SHP77 (cell line): Measurements from ENCODE around the gene ATP11C.
"Not testable (repeated sequence)": the region's sequence is repeated elsewhere in the genome, so short reads cannot be mapped to it uniquely, and the experiment has no call there.

Experiments used
- DNase-seq, 2 experiments: peaks; one replicate each; lab custom pipeline; 2025; lab: John Stamatoyannopoulos, UW

ATP11C gene

GRCh38 chrX:139720979-139721378, 211.9 kb downstream of the ATP11C start:
- no peak for DNase-seq

- no peak for DNase-seq
These were observed 212.7 kb downstream of the ATP11C start for GRCh38 chrX:139720136-139720535.

GRCh38 chrX:139708067-139708466, 224.8 kb downstream of the ATP11C start, which contains the start of gene MCF2:
MCF2 (minus strand) TSS chrX:139708167; CDS start chrX:139651744, 56,423 bp downstream.
- no peak for DNase-seq

GRCh38 chrX:139702658-139703057, 230.2 kb downstream of the ATP11C start:
- no peak for DNase-seq

GRCh38 chrX:139692908-139693307, 239.9 kb downstream of the ATP11C start:
- DNase-seq = no peak

- no peak for DNase-seq
These were observed 240.4 kb downstream of the ATP11C start for GRCh38 chrX:139692506-139692849.

GRCh38 chrX:139691843-139692505, 240.9 kb downstream of the ATP11C start:
- no peak for DNase-seq

- no peak for DNase-seq
These were observed 241.4 kb downstream of the ATP11C start for GRCh38 chrX:139691493-139691842.

- DNase-seq = not testable (repeated sequence)
These were observed 247.7 kb downstream of the ATP11C start for GRCh38 chrX:139685175-139685574.

GRCh38 chrX:139680356-139680755, 252.5 kb downstream of the ATP11C start:
- no peak for DNase-seq
